ENCODE results near the gene ADORA2A. TPM values are rescaled to one million over a fixed set of nuclear protein-coding genes. Genes with fewer than 3 reads are reported as not detected.

ADORA2A gene
- total and polyA plus RNA-seq, 3 donors from 2014 or later, result 2.2 to 5.1 (median 2.5) TPM

GRCh38 chr22:24390576-24390975 is 36.8 kb upstream of the ADORA2A start:
- intact Hi-C loops (cut with DNase I; ENCODE audit: low total_unique reads), result no loop called here
- no peak overlapping the region for H3K4me3 ChIP-seq
- peak; percentile 53 for DNase-seq
- no peaks in the 10 kb centered on the region for H3K9me3 ChIP-seq
- H3K36me3 ChIP-seq (ENCODE audit: low read depth, missing control alignments), result no peaks in the 10 kb centered on the region
- peaks cover 22% of the 10 kb centered on the region for H3K4me1 ChIP-seq
- H3K27ac ChIP-seq, result peak overlapping the region in 1 of 2 donors; percentile 66
- 55 to 57% methylated on average over 7 of the region's 7 CpGs for WGBS, 2 donors
- TF ChIP-seq CTCF (IDR thresholded peaks at IDR 0.05) (no peak), POLR2A (IDR thresholded peaks at IDR 0.05) (no peak)
- H3K27me3 ChIP-seq, result no peaks in the 10 kb centered on the region

- no peak for DNase-seq
- TF ChIP-seq CTCF (IDR thresholded peaks at IDR 0.05), result no peak
- no peak for TF ChIP-seq POLR2A (IDR thresholded peaks at IDR 0.05)
- H3K9me3 ChIP-seq, result no peaks in the 10 kb centered on the region
- peaks cover 22% of the 10 kb centered on the region for H3K4me1 ChIP-seq
- H3K27ac ChIP-seq, result no peak overlapping the region
- no peaks in the 10 kb centered on the region for H3K27me3 ChIP-seq
- intact Hi-C loops (cut with DNase I; ENCODE audit: low total_unique reads), result no loop called here
- no peak overlapping the region for H3K4me3 ChIP-seq
- no peaks in the 10 kb centered on the region for H3K36me3 ChIP-seq (ENCODE audit: low read depth, missing control alignments)
- 73 to 76% methylated on average over 3 of the region's 3 CpGs for WGBS, 2 donors
Observed at GRCh38 chr22:24391836-24392217, 35.6 kb upstream of the ADORA2A start.

- Histone ChIP-seq H3K36me3 (ENCODE audit: low read depth, missing control alignments) (no peaks in the 10 kb centered on the region), H3K9me3 (no peaks in the 10 kb centered on the region), H3K27ac (no peak overlapping the region), H3K27me3 (no peaks in the 10 kb centered on the region), H3K4me1 (peaks cover 22% of the 10 kb centered on the region), H3K4me3 (no peak overlapping the region)
- intact Hi-C loops (cut with DNase I; ENCODE audit: low total_unique reads), result no loop called here
- no peak for TF ChIP-seq POLR2A (IDR thresholded peaks at IDR 0.05)
- no peak for DNase-seq
- WGBS, 2 donors, result 89 to 92% methylated on average over 4 of the region's 4 CpGs
Observed at GRCh38 chr22:24392218-24392931, 35.0 kb upstream of the ADORA2A start.

- H3K27me3 ChIP-seq, result no peaks in the 10 kb centered on the region
- no peak overlapping the region for H3K4me3 ChIP-seq
- 93 to 100% methylated on average over 2 of the region's 2 CpGs for WGBS, 2 donors
- H3K36me3 ChIP-seq (ENCODE audit: low read depth, missing control alignments), result no peaks in the 10 kb centered on the region
- no peak for DNase-seq
- H3K27ac ChIP-seq, result no peak overlapping the region
- TF ChIP-seq POLR2A (IDR thresholded peaks at IDR 0.05) (no peak), CTCF (IDR thresholded peaks at IDR 0.05) (no peak)
- H3K4me1 ChIP-seq, result peaks cover 22% of the 10 kb centered on the region
- H3K9me3 ChIP-seq, result no peaks in the 10 kb centered on the region
- intact Hi-C loops (cut with DNase I; ENCODE audit: low total_unique reads), result no loop called here
Observed at GRCh38 chr22:24393012-24393559, 34.3 kb upstream of the ADORA2A start.

GRCh38 chr22:24393848-24394247 is 33.6 kb upstream of the ADORA2A start:
- TF ChIP-seq POLR2A (IDR thresholded peaks at IDR 0.05) (no peak), CTCF (IDR thresholded peaks at IDR 0.05) (no peak)
- 86 to 92% methylated on average over 3 of the region's 3 CpGs for WGBS, 2 donors
- intact Hi-C loops (cut with DNase I; ENCODE audit: low total_unique reads), result no loop called here

More at GRCh38 chr22:24393848-24394247, 33.6 kb upstream of the ADORA2A start:
- H3K9me3 ChIP-seq, result no peaks in the 10 kb centered on the region
- no peaks in the 10 kb centered on the region for H3K27me3 ChIP-seq
- peaks cover 22% of the 10 kb centered on the region for H3K4me1 ChIP-seq
- no peaks in the 10 kb centered on the region for H3K36me3 ChIP-seq (ENCODE audit: low read depth, missing control alignments)
- no peak overlapping the region for H3K4me3 ChIP-seq
- no peak overlapping the region for H3K27ac ChIP-seq
- no peak for DNase-seq
